SHP77 (cell line): ENCODE measurements around the gene HEPHL1.

ENCODE experiments used
- DNase-seq, 2 experiments: peaks; one replicate each; lab custom pipeline; 2025; lab: John Stamatoyannopoulos, UW

The HEPHL1 gene

DNA sequence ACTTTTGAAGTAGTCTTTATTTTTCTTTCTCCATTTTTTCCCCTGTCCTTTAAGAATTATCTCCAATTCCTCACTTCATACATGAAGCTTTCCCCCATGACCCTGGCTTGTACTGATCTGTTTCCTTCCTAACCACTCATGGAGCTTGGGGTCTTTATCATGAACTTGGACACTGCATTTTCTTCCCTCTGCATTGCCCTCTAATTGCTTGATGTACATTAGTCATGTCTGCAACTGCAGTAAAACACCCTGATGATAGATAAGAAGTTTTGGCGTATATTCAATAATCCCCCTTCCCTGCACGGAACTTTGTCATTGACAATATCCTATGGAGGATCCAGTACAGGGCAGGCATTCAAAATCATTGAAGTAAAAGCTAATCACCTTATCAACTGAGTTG lies 3.4 kb downstream of the HEPHL1 start:
- DNase-seq, result no peak

DNA sequence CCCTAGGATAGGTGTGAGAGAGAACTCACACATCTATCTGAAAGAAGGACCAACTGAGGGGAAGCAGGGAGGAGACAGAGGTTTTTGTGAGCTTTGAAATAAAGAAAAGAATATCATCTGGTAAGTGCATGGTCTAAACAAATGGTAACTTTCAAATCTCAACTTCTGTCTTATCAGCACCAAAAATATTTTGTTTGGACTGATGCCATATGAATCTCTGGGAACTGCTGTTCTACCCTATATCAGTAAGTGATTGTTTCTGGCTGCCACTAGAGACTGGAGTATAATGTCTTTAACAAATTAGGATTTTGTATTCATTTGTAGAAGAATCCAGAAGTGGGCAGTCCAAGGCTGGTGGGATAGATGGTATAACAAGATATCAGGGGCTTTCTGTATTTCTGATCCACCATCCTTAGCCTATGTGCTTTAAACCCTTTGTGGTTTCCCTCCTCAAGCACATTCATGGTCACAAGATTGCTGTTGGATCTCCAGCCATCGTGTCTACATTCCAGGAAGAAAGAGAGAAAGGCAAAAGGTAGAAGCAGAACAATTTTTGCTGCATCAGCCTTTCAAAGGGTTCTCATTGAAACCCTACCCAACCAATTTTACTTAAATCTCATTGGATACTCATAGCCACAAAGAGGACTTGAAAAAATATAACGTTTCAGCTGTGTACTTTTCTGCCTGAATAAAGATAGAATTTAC lies 4.7 kb downstream of the HEPHL1 start:
- DNase-seq, result no peak

DNA sequence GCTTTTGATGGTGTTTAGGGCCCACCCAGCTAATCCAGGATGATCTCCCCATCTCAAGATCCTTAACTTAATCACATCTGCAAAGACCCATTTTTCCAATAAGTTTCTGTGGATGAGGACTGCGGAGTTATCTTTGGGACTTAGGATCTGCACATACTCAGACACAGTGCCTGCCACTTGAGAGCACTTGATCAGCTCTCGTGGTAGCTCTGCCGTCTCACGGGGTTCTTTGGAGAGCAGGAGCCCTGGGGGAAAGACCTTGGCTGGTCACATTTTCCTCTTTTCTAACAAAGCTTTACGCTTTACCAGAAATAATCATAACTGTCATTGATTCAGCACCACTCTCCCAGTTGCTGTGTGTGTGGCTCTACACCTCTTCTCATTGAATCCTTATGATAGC lies 6.1 kb downstream of the HEPHL1 start:
- DNase-seq, result no peak

DNA sequence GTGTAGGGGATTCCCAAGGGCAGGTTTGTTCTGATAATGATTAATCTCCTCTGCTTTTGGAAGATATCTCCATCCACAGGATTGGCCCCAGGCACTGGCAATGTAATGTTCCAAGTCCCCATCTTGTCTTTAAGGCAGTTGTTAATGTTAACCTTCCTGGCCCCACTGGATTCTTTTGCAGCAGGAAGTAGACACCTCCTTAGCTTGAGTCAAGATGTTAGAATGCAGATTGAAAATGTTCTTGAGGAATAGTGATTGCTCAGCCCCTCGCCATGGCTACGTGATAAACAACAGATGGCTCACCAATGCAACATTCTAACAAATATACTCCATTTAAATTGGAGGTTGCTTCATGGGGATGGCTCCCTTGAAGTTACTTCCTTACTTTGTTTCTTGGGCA lies 7.3 kb downstream of the HEPHL1 start:
- DNase-seq, result no peak

DNA sequence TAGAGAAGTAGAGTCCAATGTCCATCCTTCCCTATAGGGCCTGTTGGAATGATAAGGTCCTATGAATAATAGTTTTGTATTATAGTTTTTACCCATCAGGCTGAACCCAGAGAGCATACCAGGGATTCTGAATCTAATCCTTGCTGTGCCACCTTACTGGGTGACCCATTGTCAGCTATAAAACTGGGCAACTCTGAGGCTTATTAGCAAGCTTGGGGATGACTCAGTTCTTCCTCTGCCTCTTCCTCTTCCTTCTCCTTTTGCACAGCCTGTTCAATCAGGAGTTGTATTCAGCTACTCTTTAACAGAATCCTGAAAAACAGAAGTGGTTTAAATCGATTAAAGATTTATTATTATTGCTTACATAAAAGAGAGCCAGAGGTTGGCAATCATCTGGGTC lies 8.9 kb downstream of the HEPHL1 start:
- DNase-seq, result no peak

DNA sequence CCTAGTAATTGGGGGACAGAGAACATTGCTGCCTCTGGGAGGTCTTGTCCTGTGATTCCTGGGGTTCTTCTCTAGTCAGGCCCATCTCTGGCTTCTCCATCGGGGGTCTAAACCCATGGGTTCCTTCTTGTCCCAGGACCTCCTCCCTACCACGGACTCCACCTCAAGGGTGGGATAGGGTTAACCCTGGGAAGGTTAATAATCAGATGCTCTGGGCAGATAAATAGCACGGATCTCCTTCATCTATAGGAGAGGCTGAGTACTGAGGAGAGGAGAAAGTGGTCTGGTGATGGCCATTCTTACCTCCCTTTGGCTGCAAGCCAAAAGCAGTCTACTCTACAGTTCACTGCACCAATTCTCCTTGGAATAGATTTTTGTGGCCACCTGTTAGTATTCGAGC lies 10.5 kb downstream of the HEPHL1 start:
- DNase-seq, result no peak

DNA sequence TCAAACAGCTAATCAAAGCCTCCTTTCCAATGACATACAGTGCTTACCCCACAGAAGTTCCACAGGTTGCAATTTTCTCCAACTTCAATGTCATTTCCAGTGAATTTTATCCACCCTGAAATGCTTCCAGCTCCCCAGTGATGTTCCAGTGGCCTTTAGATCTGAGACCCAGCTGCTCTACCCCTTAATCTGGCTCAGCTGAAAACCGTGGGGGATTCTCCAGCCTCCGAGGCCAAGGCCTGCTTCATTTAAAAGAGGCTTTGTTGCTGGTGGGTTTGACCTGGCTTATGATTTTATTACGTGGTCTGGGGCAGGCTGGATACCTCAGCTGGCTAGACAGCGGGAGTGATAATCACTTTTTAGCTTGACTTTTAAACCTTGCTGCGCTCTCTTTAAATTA lies 10.9 kb downstream of the HEPHL1 start:
- no peak for DNase-seq

DNA sequence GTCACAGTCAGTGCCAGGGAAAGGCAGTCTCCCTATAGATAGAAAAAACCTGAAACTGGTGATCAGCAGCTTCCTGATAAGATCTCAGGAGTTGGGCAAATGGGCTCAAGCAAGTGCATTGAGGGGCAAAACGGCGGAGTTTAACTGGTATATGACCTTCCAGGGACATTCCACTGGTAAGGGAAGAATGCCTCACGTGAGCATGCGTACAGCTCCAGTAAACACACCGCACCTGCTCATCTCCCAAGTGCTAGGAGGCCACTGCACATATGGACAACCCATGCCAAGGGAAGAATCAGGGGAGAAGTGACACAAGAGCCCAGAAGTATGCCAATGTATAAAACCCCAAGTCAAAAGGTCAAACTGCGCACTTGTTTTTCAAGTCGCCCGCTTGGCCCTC lies 11.6 kb downstream of the HEPHL1 start:
- no peak for DNase-seq

DNA sequence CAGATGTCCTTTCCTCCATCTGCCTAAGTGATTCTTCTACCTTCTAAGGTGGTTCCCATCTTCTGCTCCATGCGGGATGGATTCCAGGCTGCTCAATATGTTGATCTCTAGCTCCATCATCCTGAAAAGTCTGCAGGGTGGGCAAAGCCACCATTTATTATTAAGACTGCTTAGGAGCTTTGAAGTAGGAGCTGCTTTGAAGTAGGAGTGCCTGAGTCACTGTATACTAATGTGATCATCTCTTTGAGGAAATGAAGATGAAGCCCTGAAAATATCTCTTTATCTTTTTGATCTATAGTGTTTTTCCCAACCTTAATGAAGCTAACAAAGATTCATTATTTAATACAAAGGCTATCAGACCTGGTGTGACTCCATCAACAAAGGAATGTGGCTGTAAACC lies 13.1 kb downstream of the HEPHL1 start:
- DNase-seq, result no peak

DNA sequence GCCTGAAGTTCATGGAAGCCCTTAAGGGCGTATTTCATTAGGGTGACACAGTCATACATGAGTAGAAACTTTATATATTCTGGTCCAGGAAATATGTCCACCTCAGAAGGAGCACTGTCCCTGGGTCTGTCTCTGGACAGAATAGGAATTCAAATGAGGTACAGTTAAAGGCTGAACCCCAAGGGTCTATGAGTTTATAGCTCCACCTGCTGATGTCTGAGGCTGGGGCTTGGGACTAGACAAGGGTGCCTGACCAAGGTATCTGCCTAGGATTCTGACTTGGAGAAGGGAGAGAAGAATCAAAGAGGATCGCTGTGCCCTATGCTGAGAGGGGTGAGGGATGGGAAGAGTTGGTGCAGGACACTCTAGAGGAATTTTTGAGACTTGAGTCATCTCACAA lies 14.9 kb downstream of the HEPHL1 start:
- DNase-seq, result no peak

DNA sequence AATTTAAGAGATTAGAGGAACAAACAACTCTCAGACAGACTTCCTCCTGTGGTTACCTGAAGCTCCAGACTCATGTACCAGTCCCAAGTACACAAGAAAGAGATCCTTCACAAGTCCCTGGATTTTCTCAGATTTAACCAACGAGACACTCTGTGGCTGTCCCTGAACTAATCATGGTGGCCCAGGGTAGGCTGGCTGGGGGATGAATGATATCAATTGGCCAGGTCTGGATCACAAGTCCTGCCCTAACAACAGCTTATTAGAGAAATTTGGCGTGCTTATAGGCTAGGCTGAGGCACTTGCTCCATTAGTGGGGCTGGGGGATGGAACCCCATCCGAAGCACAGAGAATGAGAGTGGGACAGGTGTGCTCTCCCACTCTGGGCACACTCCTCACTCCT lies 22.1 kb downstream of the HEPHL1 start:
- no peak for DNase-seq

DNA sequence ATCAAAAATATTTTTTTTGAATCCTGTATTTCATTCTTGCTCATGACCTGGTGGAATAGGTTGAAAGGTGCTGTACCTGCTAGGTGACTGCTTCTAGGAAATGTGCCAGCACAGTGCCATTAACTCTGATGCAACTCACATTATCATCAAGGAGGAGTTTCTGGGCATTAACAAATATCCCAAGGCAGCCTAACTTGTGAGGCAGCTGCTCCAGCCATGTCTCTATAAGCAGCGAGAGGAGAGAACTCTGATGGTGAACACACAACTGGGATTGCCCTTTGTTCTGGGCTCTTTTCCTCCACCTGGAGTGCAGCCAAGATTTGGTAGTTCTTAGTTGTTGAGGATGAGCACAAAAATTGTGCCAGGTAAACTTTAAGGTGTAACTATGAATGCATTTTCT lies 25.6 kb downstream of the HEPHL1 start:
- peak in 1 of 2 experiments; percentile 26 for DNase-seq

DNA sequence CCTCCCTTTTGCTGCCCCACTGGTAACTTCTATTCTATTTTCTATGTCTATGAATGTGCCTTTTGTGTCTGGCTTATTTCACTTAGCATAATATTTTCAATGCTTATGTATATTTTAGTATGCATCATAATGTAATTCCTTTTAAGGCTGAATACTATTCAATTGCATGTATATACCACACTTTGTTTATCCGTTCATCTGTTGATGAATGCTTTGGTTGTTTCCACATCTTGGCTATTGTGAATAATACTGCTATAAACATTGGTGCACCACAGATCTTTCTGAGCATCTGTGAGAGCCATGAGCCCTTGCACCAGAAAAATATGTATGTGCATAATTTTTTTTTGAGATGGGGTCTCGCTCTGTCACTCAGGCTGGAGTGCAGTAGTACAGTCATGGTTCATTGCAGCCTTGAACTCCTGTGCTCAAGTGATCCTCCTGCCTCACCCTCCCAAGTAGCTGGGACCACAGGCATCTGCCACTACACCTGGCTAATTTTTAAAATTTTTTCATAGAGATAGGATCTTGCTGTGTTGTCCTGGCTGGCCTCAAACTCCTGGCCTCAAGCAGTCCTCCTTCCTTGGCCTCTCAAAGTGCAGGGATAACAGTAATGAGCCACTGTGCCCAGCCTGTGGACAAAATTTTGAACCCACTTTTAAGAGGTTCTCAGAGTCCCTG lies 27.0 kb downstream of the HEPHL1 start:
- no peak for DNase-seq

DNA sequence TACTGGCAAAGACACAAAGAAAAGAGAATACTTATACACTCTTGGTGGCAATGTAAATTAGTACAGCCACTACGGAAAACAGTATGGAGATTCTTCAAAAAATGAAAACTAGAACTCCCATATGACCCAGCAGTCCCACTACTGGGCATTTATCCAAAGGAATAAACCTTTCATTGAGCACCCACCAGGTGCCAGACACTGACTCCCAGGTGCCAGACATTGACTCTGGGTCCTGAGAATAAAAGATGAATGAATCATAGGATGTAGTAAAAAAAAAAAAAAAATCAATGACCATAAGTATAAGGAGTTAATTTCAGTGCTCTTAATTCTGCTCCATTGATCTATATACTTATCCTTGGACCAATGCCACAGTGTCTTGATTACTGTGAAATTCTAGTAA lies 28.2 kb downstream of the HEPHL1 start:
- DNase-seq, result peak; percentile 58 to 62

DNA sequence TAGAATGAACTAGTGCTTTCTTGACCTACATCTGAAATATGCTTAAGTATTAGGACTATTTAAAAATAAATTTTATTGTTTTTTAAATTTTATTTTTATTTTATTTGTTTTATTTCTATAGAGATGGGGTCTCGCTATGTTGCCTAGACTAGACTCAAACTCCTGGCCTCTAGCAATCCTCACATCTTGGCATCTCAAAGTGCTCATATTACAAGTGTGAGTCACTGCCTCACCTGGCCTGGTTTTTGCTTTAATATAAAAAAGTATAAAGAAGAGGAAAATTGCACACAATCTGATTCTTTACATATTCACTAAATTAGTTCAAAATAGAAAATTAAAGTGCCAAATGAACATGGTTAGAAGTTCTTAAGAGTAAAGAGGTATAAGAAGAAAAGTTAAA lies 37.5 kb downstream of the HEPHL1 start:
- DNase-seq, result no peak

DNA sequence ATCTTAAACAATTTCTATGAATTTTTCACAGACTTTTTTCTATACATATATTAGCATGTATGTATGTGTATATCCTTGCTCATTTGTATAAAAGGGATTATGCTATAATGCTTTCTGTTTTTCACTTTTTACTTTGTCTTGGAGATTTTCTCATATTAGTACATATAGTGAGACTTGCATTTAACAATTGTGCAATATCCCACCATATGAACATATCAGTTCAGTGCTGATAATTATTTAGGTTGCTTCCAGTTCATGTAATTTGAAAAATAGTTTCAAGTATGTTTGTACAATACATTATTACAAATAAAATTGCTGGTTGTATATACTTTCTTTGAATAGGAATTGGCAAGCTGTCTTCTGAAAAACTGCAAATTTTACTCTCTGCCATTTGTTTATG lies 37.9 kb downstream of the HEPHL1 start:
- DNase-seq, result no peak

DNA sequence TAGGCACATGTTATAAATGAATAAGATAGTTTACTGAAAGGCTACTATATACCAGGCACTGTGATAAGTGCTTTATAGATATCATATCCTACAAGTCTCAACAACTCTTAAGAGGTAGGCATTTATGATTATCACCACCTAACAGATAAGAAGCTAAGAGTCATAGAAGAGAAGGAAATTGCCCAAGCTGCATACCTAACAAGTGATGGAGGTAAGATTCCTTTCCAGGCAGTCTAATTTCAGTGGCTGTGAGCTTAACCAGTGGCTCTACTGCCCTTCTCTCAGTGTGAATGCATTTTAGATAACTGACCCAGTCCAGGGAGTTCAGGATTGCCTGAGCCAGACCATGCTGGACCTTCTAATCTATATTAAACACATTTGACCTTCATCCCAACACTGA lies 39.2 kb downstream of the HEPHL1 start:
- no peak for DNase-seq

DNA sequence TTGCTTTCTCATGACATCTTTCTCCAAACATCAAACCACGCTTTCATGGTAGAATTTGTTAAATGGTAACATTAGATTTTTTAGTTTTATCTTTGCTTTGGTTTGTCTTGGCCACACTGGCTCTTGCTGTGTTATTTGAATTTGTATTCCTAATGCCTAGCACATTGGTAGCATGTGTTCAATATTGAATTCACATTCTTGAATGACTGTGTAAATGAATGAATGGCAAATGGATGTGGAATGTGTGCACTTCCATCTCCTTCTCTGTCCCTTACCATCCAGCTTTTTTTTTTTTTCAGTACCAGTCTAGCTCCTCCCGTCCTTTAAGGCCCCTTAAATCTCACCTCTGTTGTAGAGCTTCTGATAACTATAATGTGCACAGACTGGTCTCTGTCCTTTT lies 41.2 kb downstream of the HEPHL1 start:
- no peak for DNase-seq

DNA sequence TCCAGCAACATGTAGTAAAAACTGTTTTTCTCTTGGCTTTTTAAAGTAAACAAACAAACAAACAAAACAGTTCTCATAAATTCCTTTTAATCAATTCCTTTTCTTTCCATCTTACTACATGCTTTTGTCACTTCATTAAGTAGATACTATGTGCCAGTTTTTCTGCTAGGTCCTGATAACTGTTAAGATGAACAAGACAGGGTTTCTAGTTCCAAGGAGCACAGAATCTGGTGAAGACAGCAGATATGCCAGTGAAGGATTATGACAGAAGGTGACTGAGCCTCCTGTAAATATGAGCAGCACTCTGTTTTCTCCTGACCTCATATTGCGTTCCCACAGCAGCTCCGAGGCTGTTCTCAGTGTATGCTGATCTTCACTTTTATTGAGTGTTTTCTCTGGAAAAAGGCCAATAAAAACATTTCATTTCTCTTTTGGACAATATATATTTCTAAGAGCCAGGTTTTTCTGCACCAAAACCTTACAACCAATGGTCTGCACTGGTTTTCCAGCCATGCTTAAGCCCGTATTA lies 45.8 kb downstream of the HEPHL1 start:
- no peak for DNase-seq

DNA sequence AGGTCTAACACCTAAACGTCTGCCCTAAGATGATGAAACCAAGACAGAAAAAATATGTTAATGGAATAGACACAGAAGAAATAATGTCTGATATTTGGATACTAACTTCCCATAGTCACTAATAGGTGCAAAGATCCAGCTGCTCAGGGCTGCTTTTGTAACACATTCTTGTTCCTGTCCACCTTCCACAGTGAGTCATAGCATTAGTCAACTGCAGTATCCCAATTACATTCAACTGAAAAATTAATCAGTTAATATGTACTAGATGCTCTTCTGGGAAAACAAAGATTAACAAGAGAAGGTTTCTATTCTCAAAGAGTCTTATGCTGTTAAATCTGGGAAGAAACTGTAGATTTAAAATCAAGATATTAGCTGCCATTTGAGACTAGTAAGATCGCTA lies 47.6 kb downstream of the HEPHL1 start:
- DNase-seq, result no peak

DNA sequence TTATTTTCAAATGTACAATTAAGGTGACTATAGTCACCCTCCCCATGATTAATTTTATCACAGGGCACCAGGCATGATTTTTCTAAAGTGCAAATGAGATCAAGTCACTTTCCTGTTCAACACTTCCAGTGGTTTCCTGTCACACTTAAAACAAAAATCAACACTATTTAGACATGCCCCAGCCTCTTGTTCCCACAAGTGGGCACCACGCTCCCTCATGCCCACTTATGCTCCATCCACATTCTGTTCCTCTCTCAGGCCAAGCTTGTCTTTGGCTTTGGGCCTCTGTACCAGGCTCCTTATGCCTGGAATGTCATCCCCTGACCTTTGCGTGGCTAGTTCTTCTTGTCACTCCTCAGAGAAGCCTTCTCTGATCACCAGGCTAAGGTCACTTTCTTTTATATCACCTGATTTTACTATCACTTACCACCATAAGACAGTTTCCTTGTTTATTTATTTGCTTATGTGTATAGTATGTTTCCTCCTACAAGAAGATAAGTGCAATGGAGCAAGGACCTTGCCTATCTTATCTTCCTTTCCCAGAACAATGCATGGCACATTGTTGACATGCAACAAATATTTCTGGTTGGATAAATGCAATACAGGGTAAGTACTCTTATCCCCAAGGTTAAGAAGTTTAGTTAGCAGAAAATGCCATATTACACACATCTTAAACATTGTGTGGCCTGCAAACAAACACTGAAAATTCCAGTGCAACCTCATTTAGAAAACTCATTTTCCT lies 56.6 kb downstream of the HEPHL1 start:
- no peak for DNase-seq

DNA sequence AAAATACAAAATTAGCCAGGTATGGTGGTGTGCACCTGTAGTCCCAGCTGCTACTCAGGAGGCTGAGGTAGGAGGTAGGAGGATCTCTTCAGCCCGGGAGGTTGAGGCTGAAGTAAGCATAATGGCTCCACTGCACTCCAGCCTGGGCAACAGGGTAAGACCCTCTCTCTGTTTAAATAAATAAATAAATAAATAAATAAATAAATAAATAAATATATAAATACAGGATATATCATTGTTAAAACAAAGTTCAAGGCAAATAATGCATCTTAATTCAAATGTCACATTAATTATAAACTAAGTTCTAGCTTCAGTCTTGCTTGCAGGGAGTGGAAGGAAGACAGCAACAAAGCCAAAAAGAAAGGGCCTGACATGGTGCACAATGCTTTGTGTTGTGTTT lies 63.0 kb downstream of the HEPHL1 start:
- no peak for DNase-seq

DNA sequence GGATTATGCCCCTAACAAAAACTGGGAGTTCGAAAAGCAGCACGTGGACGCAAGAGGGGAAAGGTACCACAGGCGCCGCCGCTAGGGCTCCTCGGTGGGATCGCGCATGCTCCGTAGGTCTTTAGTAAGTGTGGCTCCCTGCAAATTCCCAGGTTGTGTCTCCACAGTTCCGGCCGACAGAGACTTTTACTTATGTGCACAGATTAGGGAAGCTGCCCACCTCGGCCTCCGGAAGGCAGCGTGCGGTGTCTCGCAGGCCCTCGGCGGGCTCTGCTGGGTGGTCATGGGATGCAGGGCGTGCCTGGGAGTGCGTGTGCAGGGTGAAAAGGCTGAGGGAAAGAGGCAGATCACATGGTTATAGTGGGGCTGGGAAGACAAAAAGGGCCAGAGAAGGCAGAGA lies 67.8 kb downstream of the HEPHL1 start:
- DNase-seq, result no peak
